Activated T-cell treated with anti-CD3 and anti-CD28 coated beads for 1 hour (primary cell): ENCODE data around the gene ADAMTS2.
"Not testable (repeated sequence)": the region's sequence is repeated elsewhere in the genome, so short reads cannot be mapped to it uniquely, and the experiment has no call there.

Experiments used
- DNase-seq: peaks from one replicate; pipeline ENCODE4 v3.0.0-alpha.2; 2020; ENCODE audit warnings: low read depth

The ADAMTS2 gene

GRCh38 chr5:179217356-179217755 is 127.9 kb downstream of the ADAMTS2 start:
- no peak for DNase-seq

DNA sequence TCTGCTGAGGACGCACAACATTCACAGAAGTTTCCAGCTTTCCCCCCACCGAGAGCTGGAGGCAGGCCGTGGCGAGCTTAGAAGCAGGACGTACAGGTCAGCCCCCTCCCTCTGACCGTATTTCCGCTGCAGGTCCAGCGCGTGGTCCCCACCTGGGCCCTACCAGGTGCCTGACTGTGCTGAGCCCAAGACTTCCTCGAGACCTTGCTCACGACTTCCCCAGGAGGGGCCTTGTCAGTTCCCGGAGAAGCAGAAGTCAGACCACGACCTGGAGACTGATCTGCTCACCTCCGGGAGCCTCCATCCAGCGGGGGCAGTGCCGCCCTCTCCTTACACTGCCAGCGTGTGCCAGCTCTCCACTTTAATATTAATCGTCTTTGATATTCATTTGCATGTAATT is 128.9 kb downstream of the ADAMTS2 start:
- not testable (repeated sequence) for DNase-seq

- no peak for DNase-seq
Measured at GRCh38 chr5:179215576-179215975, 129.7 kb downstream of the ADAMTS2 start.

- no peak for DNase-seq
Measured at GRCh38 chr5:179214678-179215077, 130.6 kb downstream of the ADAMTS2 start.

DNA sequence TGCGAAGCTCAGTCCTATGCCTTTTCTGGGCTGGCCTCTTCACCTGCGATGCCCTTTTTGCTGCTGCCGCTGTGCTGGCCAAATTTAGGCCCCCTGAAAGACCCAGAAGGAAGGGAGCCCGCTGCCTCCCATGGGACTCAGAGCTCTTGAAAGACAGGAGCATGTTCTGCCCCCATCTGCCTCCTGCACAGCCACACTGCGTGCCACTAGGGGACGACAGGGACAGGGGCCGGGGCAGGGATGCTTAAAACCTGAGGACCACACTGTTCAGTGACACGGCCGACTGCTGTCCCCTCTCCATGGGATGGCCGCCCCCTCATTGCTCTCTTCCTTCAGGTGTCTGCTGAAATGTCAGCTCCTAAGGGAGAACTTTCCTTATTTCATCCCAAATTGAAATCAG is 132.4 kb downstream of the ADAMTS2 start:
- no peak for DNase-seq

DNA sequence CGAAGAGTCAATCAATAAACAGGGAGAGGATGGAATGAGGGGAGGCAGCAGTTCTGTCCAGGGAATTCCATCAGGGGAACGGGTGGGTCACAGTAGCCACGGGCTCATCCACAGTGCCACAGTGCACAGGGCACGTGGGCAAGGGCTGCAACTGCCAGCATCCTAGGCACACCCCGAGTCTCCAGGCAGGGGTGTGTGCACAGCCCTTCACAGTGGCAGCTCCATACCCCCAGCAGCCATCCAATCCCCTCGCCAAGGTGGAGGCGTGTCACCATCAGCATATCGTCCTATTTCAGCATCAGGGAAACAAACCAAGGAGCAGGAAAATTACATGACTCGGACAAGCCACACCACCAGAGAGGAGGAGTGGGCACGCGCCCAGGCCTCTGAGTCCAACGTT is 133.6 kb downstream of the ADAMTS2 start:
- no peak for DNase-seq

GRCh38 chr5:179211068-179211467 is 134.2 kb downstream of the ADAMTS2 start:
- no peak for DNase-seq

DNA sequence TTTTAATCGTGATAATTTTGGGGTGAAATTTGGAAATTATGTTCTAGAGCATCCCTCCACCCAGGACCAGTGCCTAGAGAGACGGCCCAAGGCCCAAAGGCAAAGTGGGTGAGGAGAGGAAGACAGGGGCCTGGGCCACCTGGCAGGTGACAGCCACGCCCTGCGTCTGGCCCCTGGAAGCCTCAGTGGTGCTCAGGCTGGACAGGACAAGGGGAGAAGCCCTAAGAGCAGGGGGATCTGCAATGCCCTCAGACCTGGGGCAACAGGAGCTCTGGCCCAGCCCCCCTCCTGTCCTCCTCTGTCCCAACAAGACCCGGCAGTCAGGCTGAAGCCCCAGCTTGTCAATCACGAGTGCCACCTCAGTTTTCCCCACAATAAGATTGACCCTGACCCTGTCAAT is 134.8 kb downstream of the ADAMTS2 start:
- no peak for DNase-seq

- no peak for DNase-seq
Measured at GRCh38 chr5:179209359-179210150, 135.7 kb downstream of the ADAMTS2 start.

GRCh38 chr5:179208706-179209358 is 136.4 kb downstream of the ADAMTS2 start:
- no peak for DNase-seq

DNA sequence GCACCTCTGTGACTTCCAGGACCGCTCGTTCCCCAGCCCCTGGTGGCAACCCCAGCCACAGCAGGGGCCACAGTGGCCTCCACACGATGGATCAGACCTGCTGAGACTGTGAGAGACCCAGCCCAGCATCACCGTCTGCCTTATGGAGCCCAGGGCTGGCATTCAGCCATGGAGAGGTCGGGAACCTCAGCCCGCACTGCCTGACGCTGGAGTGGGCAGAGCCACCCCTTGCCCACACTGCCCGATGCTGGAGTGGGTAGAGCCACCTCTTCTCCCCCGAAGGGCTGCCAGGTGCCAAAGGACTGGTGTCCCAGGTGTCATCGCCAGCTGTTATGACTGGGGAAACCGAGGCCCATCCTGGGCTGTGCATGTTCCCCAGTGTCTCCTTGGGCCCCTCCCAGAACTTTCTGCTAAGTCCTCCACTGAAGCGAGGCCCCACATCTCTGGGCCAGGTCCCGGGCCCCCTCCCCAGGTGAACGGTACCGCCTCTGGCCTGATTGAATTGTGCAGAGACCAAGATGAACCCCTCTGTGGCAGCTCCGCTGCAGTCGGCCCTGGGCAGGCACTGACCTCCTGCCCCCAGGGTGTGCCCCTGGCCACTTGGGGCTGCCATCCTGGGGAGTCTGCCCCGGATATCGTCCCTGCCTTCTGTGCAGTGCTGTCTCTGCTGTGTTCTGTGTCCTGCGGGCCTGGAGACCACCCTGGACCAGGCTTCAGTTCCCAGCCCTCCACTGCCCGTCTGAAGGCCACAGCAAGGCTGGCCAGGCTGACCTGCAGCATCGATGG is 137.1 kb downstream of the ADAMTS2 start:
- DNase-seq = no peak

- no peak for DNase-seq
Measured at GRCh38 chr5:179207470-179207869, 137.8 kb downstream of the ADAMTS2 start.

- no peak for DNase-seq
Measured at GRCh38 chr5:179206366-179206765, 138.9 kb downstream of the ADAMTS2 start.

- no peak for DNase-seq
Measured at GRCh38 chr5:179205277-179205676, 140.0 kb downstream of the ADAMTS2 start.

DNA sequence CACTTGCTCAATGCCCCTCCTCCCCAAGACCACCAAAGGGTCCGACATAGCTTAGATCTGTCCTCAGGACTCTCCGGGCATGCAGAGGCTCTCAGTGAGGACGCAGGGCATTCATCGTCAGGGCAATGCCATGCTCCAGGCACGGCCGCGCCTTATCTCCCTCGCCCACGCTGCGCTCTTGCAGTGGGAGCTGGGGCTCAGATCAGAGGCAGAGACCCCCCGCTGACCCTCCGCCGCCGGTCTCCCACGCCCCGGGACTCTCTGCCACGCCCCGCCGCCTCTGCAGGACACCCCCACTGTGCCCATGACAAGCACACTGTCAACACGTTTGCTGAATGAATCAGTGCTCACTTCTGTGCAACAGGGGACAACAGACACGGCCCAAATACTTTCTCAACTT is 140.7 kb downstream of the ADAMTS2 start:
- no peak for DNase-seq

GRCh38 chr5:179203248-179203647 is 142.0 kb downstream of the ADAMTS2 start:
- no peak for DNase-seq

GRCh38 chr5:179201986-179202385 is 143.3 kb downstream of the ADAMTS2 start:
- DNase-seq = no peak

DNA sequence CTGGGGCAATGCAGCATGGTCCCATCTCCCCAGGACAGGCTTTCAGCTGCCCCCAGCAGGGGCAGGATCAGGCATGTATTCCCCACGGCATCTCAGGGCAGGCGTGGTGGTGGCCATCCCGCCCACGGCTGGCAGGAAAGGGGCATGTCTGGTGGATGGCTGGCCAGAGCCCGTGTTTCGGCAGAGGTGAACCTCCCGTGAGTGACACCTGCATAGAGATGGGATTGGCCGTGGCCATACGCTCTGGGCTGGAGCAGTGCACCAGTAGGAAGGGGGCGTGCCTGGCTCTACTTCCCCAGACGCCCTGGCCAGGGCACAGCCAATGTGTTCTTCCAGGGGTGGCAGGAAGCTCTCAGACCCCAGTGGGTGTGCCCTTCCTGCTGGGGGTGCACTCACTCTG is 146.0 kb downstream of the ADAMTS2 start:
- DNase-seq = no peak

DNA sequence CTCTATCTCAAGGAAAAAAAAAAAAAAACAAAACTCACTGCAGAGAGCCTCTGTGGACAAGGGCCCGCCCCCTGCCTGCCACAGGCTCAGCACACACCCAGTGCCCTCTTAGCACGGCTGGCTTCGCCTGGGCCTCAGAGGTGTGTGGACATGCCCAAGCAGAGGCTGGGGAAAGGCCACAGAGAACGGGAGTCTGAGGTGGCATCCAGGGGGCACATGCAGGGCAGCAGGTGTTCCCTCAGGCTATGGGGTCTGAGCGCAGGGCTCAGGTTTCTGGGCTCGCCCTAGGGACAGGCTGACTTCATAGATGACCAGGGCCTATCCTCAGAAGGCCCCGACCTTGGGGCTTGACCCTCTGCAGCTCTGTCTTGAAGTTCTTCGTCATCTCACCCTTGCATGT is 146.4 kb downstream of the ADAMTS2 start:
- DNase-seq = no peak

GRCh38 chr5:179196405-179197079 is 148.7 kb downstream of the ADAMTS2 start:
- DNase-seq = no peak

GRCh38 chr5:179195561-179196404 is 149.5 kb downstream of the ADAMTS2 start:
- DNase-seq = no peak
